Dedifferentiated amniotic fluid mesenchymal stem cell (primary cell): ENCODE results near the gene GRAP2.

Experiments used
- DNase-seq: peaks from one replicate; pipeline ENCODE4 v3.0.0-alpha.2; 2016; ENCODE audit errors: extremely low spot score

Gene GRAP2

GRCh38 chr22:39965748-39966147 is 64.9 kb downstream of the GRAP2 start:
- DNase-seq: no peak

GRCh38 chr22:39966470-39966869 is 65.6 kb downstream of the GRAP2 start:
- DNase-seq: no peak

DNA sequence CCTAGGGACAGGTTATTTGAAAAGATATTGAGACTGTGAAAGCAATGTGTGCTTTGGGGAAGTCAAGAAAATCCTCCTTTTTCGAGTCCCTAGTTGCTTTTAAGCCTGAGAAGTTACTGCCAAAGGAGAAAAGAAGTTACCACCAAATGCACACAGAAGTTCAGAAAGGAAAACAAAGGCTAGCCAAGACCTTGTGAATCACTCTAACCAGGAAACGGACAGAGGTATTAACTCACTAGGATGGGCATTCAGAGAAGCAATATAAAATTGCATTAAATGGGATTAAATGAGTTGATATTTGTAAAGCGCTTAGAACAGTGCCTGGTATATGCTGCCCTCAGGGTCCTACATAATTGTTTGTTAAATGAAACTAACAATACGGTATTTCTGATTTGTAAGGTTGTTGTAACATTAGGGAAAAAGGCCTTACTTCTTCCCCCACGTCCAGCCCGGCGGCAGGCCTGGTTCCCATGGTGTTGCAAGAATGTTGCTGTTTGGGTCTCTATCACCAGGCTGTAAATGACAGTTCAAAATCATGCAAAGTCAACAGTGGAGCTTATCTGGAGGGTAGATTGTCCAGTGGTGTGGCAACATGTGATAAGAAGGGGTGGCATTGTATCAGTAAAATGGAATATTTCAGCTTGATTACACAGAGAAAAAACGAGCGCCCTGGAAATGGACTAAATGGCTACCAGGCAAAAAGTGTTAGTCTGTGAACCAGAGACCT is 66.4 kb downstream of the GRAP2 start:
- no peak for DNase-seq

DNA sequence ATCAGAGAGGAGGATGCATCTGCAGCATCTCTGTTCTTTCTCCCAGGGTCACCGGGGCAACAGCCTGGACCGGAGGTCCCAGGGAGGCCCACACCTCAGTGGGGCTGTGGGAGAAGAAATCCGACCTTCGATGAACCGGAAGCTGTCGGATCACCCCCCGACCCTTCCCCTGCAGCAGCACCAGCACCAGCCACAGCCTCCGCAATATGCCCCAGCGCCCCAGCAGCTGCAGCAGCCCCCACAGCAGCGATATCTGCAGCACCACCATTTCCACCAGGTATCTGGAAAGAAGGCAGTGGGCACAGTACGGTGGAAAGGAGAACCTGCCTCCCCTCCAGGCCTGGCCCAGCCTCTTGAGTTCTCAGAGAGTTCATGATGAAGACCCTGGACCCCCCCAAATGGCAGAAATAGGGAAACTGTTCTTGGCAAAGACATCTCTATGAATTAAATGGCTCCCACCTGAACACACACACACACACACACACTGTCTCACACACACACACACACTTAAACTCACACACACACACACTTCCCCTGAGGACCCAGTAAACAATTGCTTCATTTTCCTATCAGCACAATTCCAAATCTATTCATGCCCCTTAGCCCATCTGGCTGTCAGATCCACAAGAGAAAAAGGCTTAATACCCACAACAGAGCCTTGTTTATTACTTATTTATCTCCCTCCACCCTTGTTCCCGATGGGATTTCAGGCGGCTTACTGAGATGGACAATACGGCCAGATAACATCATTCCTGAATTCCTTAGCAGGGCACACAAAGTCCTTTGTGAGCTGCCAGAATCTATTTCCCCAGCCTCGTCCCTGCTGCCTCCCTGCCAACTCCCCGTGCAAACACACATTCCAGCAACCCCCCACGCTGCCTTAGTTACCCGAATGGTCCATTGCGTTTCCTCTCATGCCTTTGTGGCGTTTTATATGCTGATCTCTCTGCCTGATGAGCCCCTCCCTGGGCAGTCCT is 67.4 kb downstream of the GRAP2 start:
- no peak for DNase-seq

DNA sequence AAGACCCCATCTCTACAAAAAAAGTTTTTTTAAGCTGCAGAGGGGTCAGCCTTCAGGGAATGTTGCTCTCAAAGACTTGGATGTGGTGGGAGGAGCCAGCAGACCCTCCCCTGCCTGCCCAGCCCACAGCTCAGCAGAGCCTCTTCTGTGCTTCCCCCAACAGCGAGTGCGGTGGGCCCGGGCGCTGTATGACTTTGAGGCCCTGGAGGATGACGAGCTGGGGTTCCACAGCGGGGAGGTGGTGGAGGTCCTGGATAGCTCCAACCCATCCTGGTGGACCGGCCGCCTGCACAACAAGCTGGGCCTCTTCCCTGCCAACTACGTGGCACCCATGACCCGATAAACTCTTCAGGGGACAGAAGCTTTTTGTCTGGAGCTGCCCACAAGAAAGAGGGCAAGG is 69.9 kb downstream of the GRAP2 start:
- DNase-seq: no peak

GRCh38 chr22:39972641-39973040 is 71.8 kb downstream of the GRAP2 start:
- no peak for DNase-seq

DNA sequence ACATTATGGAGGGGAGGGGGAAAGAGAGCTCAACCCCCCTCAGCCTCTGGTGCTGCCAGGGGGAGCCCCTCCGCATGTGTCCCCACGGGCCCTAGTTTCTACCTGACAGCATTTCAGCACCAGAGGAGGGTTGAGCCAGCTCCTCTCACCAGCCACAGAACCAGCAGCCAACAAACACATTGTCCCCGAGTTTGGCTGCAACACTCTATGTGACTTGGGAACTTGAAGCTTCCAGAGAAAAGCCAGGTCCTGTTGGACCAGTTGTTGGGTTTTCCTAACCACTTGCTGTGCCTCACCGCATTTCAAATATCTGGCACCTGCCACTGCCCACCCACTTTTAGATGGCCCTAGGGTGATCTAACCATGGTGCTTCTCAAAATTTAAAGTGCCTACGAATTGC is 72.8 kb downstream of the GRAP2 start:
- DNase-seq: no peak

DNA sequence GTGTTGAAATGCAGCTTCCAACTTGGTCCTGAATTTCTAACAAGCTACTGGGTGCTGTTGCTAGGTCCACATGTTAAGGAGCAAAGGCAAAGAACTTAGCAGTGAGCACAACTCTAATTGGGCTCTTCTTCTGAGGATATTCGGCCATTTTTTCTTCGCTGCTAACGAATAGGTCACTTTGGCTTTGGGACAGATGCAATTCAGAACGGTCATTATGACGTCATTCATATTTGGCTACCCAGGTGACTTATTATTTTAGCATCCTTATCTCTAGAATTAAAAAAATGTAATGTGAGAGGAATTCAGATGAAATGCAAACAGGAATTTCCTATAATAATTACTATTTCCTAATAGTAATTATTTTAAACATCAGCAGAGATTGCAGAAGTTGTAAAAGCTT is 73.2 kb downstream of the GRAP2 start:
- DNase-seq: no peak

- no peak for DNase-seq
Observed at GRCh38 chr22:39979048-39979447, 78.2 kb downstream of the GRAP2 start.

GRCh38 chr22:39979458-39979857 is 78.6 kb downstream of the GRAP2 start:
- no peak for DNase-seq

DNA sequence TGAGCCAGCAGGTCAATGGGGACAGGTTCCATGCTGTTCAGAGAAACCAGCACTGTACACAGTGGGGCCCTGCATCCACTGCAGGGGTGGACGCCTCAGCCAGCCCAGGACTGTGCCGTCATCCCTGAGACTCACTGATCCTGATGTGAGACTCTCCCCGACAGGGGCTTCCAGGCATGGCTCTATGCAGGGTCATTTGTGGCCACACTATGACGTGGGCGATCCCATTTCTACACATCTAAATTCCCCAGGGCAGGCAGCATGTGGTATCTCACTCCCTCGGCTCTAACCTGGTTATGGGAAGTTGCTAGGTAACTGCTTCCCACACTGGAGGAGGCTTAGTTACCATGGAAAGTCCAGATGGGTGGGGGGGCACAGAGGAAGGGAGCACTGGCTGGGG is 79.7 kb downstream of the GRAP2 start:
- DNase-seq: no peak

GRCh38 chr22:39983346-39983745 is 82.5 kb downstream of the GRAP2 start:
- DNase-seq: no peak

DNA sequence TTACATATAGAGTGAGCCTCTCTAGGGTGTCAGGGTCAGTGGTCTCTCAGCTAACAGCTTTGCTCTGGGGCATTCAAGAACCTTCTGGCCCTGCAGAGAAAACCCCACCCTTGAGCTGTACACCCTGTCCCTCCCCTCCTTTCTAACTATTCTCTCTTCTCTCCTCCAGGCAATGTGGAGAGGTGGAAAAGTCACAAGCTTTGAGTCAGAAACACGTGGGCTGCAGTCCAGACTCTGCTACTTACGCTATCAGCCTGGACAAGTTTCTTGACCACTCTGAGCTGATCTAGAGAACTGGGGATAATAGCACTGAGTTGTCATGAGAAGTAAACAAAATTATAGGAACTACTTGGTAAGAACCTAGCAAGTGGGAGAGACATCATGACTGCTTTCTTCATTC is 83.1 kb downstream of the GRAP2 start:
- no peak for DNase-seq

- no peak for DNase-seq
Observed at GRCh38 chr22:39984746-39985145, 83.9 kb downstream of the GRAP2 start.

- DNase-seq: no peak
Observed at GRCh38 chr22:39985383-39986035, 84.6 kb downstream of the GRAP2 start.

DNA sequence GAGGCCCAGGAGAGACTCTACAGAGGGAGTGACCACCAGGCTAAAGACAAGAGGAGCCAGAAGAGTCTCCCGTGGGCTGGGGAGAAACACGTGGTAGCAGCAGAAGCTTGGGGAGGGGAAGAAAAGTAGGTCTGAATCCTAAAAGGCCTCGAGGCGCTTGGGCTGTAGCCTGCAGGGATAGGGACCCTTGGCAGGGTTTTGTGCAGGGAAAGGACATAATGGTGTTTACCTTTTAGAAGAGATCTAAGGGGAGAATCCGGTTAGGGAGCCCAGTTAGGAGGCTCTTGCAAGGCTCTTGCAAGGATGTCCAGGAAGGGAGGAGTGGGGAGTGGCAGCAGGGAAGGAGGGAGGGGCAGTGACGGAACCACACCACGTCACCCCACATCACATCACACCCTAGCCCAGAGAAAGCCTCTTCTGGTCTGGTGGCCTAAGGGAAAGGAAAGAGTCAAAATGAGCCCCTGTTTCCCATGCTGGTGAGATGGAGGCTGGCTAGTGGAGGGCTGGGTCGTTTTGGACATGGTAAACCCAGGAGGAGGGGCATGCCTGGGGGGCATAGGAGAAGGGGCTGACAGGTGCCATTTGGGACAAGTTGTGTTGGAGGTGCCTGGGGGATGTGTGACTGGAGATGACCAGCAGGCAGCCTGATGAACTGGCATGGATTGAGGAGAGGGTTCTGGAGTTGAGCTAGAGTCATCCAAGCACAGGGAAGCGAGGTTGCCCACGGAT is 87.7 kb downstream of the GRAP2 start:
- DNase-seq: no peak

DNA sequence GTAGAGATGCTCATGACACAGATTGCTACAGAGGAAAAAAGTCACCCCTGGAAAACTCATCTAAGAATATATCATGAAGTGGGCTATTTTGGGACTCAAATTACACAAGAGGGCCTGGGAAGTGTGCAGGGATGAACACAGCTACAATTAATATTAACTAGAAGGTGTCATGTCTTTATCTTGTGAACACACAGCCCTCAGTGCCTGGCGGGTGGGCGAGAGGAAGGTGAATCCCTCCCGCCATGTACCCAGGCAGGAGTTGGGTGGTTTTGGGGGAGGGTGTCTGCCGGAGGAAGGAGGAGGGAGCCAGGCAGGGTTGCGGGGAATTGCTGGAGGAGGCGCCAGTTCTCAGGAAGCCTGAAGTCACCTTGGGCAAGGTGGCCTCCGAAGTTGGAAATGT is 88.7 kb downstream of the GRAP2 start:
- no peak for DNase-seq

DNA sequence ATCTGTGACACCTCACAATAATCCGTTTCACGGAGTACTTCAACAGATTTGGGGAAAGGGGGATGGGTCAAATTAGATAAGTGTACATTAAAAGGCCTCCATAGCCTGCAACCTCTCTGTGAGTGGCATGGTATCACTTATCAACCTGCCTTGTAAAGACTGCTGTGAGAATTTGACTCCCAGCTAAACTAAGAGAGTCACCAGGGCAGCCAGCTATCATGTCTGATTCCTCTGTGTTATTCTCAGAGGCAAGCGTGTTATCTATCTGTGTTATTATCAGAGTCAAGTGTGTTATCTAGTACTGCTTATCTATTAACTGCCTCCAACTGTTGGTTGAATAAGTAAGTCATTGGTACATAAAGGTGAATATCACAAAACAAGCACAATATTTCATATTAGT is 89.8 kb downstream of the GRAP2 start:
- no peak for DNase-seq

- DNase-seq: no peak
Observed at GRCh38 chr22:39991159-39991860, 90.4 kb downstream of the GRAP2 start.

- no peak for DNase-seq
Observed at GRCh38 chr22:39992088-39992826, 91.4 kb downstream of the GRAP2 start.
